ENCODE measurements around the gene MEN1.
A peak's percentile ranks its signal among the peaks of the same experiment; 100 is the strongest.

The MEN1 gene

DNA sequence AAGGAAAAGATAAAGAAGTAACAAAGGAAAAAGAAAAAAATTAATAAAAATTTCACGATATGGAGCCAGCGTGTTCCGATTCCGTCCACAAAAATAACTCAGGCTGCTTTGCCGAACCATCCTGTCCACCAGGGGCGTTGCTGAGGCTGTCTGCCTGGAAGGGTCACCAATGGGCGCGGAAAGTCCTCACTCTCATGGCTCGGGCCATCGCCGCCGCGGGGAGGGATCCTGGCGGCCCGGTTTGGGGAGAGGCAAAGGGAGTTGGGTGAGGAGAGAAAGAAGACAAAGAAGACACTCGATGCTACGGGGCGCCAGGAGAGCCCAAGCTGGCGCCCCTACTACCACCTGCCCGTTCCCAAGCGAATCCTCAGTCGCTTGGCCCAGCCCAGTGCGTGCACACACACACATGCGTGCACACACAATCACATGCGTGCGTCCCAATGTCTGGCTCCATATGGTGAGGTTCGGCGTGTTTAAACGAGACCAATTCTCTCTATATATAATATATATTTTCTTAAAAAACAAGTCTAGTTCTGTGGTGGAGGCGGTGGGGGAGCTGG, 45.0 kb downstream of the MEN1 start:
- H3K4me1 ChIP-seq (ENCODE audit: insufficient read depth, low read length, severe bottlenecking) = peaks cover 29% of the 10 kb centered on the region
- no peaks in the 10 kb centered on the region for H3K27me3 ChIP-seq (ENCODE audit: insufficient read depth, low read length)
- no peak overlapping the region for H3K9ac ChIP-seq (ENCODE audit: low read length)
- no peak overlapping the region for H2AFZ ChIP-seq (ENCODE audit: low read length)
- peaks cover 17% of the 10 kb centered on the region; the same call in 1 of the 2 replicates for H3F3A ChIP-seq (ENCODE audit: insufficient read depth, low read length)
- H3K79me2 ChIP-seq (ENCODE audit: insufficient read depth, low read length) = no peaks in the 10 kb centered on the region
- TF ChIP-seq, protein P1, sequence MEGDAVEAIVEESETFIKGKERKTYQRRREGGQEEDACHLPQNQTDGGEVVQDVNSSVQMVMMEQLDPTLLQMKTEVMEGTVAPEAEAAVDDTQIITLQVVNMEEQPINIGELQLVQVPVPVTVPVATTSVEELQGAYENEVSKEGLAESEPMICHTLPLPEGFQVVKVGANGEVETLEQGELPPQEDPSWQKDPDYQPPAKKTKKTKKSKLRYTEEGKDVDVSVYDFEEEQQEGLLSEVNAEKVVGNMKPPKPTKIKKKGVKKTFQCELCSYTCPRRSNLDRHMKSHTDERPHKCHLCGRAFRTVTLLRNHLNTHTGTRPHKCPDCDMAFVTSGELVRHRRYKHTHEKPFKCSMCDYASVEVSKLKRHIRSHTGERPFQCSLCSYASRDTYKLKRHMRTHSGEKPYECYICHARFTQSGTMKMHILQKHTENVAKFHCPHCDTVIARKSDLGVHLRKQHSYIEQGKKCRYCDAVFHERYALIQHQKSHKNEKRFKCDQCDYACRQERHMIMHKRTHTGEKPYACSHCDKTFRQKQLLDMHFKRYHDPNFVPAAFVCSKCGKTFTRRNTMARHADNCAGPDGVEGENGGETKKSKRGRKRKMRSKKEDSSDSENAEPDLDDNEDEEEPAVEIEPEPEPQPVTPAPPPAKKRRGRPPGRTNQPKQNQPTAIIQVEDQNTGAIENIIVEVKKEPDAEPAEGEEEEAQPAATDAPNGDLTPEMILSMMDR (IDR thresholded peaks at IDR 0.05; ENCODE audit: low read length) = peak; percentile 27; the same call in 1 of the 2 replicates
- no peak for TF ChIP-seq EZH2 (IDR thresholded peaks at IDR 0.05; ENCODE audit: borderline replicate concordance, low read length)
- no peak overlapping the region for H3K4me2 ChIP-seq (ENCODE audit: low read length)
- no peaks in the 10 kb centered on the region for H3K9me3 ChIP-seq (ENCODE audit: low read length)
- no peaks in the 10 kb centered on the region for H3K9me2 ChIP-seq (ENCODE audit: low read depth, low read length)
- H4K20me1 ChIP-seq (ENCODE audit: insufficient read depth, low read length) = no peaks in the 10 kb centered on the region
- H3K4me3 ChIP-seq (ENCODE audit: low read depth, low read length, poor library complexity, severe bottlenecking) = no peak overlapping the region
- no peak overlapping the region for H3K27ac ChIP-seq (ENCODE audit: low read depth, low read length, poor library complexity, severe bottlenecking)
- H3K36me3 ChIP-seq (ENCODE audit: insufficient read depth, low read length) = peaks cover 81% of the 10 kb centered on the region

DNA sequence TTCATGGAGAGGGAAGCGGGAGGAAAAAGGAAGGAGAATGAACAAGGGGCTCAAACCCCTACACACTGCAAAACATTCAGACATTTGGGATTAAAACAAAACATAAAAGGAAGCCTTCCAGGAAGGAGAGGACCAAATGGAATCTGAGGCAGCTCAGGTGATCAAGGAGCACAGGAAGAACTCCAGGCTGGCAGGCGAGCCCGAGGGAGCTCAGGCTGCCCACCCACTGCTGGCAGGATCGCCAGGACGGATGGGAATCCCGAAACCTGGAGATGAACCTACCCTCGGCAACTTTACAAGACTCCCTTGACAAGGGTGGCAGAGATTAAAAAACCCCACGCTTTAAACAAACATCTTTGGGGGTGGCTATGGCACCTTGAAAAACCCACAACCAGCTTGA, 45.6 kb downstream of the MEN1 start:
- no peak overlapping the region for H2AFZ ChIP-seq (ENCODE audit: low read length)
- no peak overlapping the region for H3K4me3 ChIP-seq (ENCODE audit: low read depth, low read length, poor library complexity, severe bottlenecking)
- H3K4me2 ChIP-seq (ENCODE audit: low read length) = no peak overlapping the region
- H3K9me2 ChIP-seq (ENCODE audit: low read depth, low read length) = no peaks in the 10 kb centered on the region
- H4K20me1 ChIP-seq (ENCODE audit: insufficient read depth, low read length) = no peaks in the 10 kb centered on the region
- peaks cover 15% of the 10 kb centered on the region; the same call in 1 of the 2 replicates for H3F3A ChIP-seq (ENCODE audit: insufficient read depth, low read length)
- H3K27ac ChIP-seq (ENCODE audit: low read depth, low read length, poor library complexity, severe bottlenecking) = peak overlapping the region; percentile 61
- H3K4me1 ChIP-seq (ENCODE audit: insufficient read depth, low read length, severe bottlenecking) = peaks cover 29% of the 10 kb centered on the region
- no peak overlapping the region for H3K9ac ChIP-seq (ENCODE audit: low read length)
- H3K36me3 ChIP-seq (ENCODE audit: insufficient read depth, low read length) = peaks cover 75% of the 10 kb centered on the region
- H3K27me3 ChIP-seq (ENCODE audit: insufficient read depth, low read length) = no peaks in the 10 kb centered on the region
- H3K9me3 ChIP-seq (ENCODE audit: low read length) = no peaks in the 10 kb centered on the region
- TF ChIP-seq, protein P1 (IDR thresholded peaks at IDR 0.05; ENCODE audit: low read length) = no peak
- TF ChIP-seq EZH2 (IDR thresholded peaks at IDR 0.05; ENCODE audit: borderline replicate concordance, low read length) = no peak
- H3K79me2 ChIP-seq (ENCODE audit: insufficient read depth, low read length) = no peaks in the 10 kb centered on the region

GRCh38 chr11:64764040-64764611, 46.2 kb downstream of the MEN1 start:
- Histone ChIP-seq H3K27me3 (ENCODE audit: insufficient read depth, low read length) (no peaks in the 10 kb centered on the region), H3K9ac (ENCODE audit: low read length) (no peak overlapping the region), H2AFZ (ENCODE audit: low read length) (no peak overlapping the region), H3F3A (ENCODE audit: insufficient read depth, low read length) (peaks cover 9% of the 10 kb centered on the region; the same call in 1 of the 2 replicates), H3K79me2 (ENCODE audit: insufficient read depth, low read length) (no peaks in the 10 kb centered on the region), H3K9me2 (ENCODE audit: low read depth, low read length) (no peaks in the 10 kb centered on the region), H3K36me3 (ENCODE audit: insufficient read depth, low read length) (peaks cover 68% of the 10 kb centered on the region), H3K27ac (ENCODE audit: low read depth, low read length, poor library complexity, severe bottlenecking) (peak overlapping the region; percentile 61), H3K4me1 (ENCODE audit: insufficient read depth, low read length, severe bottlenecking) (peaks cover 29% of the 10 kb centered on the region), H4K20me1 (ENCODE audit: insufficient read depth, low read length) (no peaks in the 10 kb centered on the region), H3K4me2 (ENCODE audit: low read length) (no peak overlapping the region), H3K4me3 (ENCODE audit: low read depth, low read length, poor library complexity, severe bottlenecking) (no peak overlapping the region), H3K9me3 (ENCODE audit: low read length) (no peaks in the 10 kb centered on the region)
- TF ChIP-seq EZH2 (IDR thresholded peaks at IDR 0.05; ENCODE audit: borderline replicate concordance, low read length) = no peak
- TF ChIP-seq, protein P1 (IDR thresholded peaks at IDR 0.05; ENCODE audit: low read length) = no peak

Measured in OCI-LY1 (cell line).